Ishikawa (cell line): Measurements from ENCODE around the gene RANBP9.

Source experiments
- EP300 ChIP-seq: IDR thresholded peaks from 2 replicates; pipeline ENCODE4 v1.6.1; 2012; ENCODE audit warnings: borderline replicate concordance
- FOXM1 ChIP-seq: IDR thresholded peaks from 2 replicates; pipeline ENCODE4 v1.6.1; 2012; ENCODE audit warnings: low read depth, borderline replicate concordance
- NFIC ChIP-seq: IDR thresholded peaks from 2 replicates; pipeline ENCODE4 v1.6.1; 2012
- RAD21 ChIP-seq: IDR thresholded peaks from 2 replicates; pipeline ENCODE4 v1.6.1; 2012; ENCODE audit warnings: low read depth
- TAF1 ChIP-seq: IDR thresholded peaks from 2 replicates; pipeline ENCODE4 v1.6.1; 2012; ENCODE audit warnings: low read depth, mild to moderate bottlenecking
- TCF12 ChIP-seq: IDR thresholded peaks from 2 replicates; pipeline ENCODE4 v1.6.1; 2012; ENCODE audit warnings: low read depth
- TEAD4 ChIP-seq: IDR thresholded peaks from 2 replicates; pipeline ENCODE4 v1.6.1; 2012
- YY1 ChIP-seq: IDR thresholded peaks from 2 replicates; pipeline ENCODE4 v1.6.1; 2012; ENCODE audit warnings: low read depth

GRCh38 chr6:13589801-13590200 lies 121.8 kb downstream of the RANBP9 start:
- TF ChIP-seq TEAD4: no peak
- TF ChIP-seq NFIC: no peak
- TF ChIP-seq EP300: no peak
- TF ChIP-seq FOXM1: no peak
- TF ChIP-seq TCF12: no peak
- no peak for TF ChIP-seq YY1
- TF ChIP-seq RAD21: no peak
- TF ChIP-seq TAF1: no peak
